GM12878 (cell line): Measurements from ENCODE around the gene FBXL7.

Source experiments
- ATF7 ChIP-seq: fragments of 450-650 bp; IDR thresholded peaks from 2 replicates; pipeline ENCODE4 v1.6.1; 2016; ENCODE audit warnings: low read depth, mild to moderate bottlenecking
- EZH2 ChIP-seq: IDR thresholded peaks from 2 replicates; pipeline ENCODE4 v1.6.1; 2012; ENCODE audit warnings: low read depth, mild to moderate bottlenecking, control low read depth, inconsistent platforms, low read length, borderline replicate concordance; ENCODE audit not compliant: control insufficient read depth
- KLF5 ChIP-seq: fragments of 450-650 bp; IDR thresholded peaks from 2 replicates; pipeline ENCODE4 v1.6.1; 2014; ENCODE audit warnings: mild to moderate bottlenecking; ENCODE audit not compliant: partially characterized antibody
- PAX5 ChIP-seq: IDR thresholded peaks from 2 replicates; pipeline ENCODE4 v1.6.1; 2011; ENCODE audit warnings: low read depth, low read length, borderline replicate concordance
- POLR2A ChIP-seq: IDR thresholded peaks from 2 replicates; pipeline ENCODE4 v1.6.1; 2011; ENCODE audit warnings: low read depth, mild to moderate bottlenecking, low read length
- POLR2AphosphoS5 ChIP-seq: IDR thresholded peaks from 2 replicates; pipeline ENCODE4 v1.6.1; 2011; ENCODE audit warnings: mild to moderate bottlenecking, low read length, inconsistent platforms
- TCF12 ChIP-seq: IDR thresholded peaks from 2 replicates; pipeline ENCODE4 v1.6.1; 2011; ENCODE audit warnings: low read depth, mild to moderate bottlenecking, low read length
- ZNF207 ChIP-seq: fragments of 450-650 bp; IDR thresholded peaks from 2 replicates; pipeline ENCODE4 v1.6.1; 2014; ENCODE audit warnings: antibody characterized with exemption, mild to moderate bottlenecking, borderline replicate concordance
- TF ChIP-seq, protein P1 (sequence below), 3 experiments: IDR thresholded peaks in 2 of 3; conservative IDR thresholded peaks in 1 of 3; 2 replicates each; pipeline ENCODE4 v1.5.1; 2011; ENCODE audit warnings: low read depth in 3 of 3, low read length in 3 of 3, mild to moderate bottlenecking in 3 of 3, control low read depth in 2 of 3, moderate library complexity in 2 of 3, inconsistent platforms in 1 of 3, mixed read lengths in 1 of 3; ENCODE audit not compliant: control insufficient read depth in 2 of 3, insufficient read depth in 1 of 3; ENCODE audit errors: extremely low read depth in 1 of 3

- TF ChIP-seq ZNF207 (no peak), KLF5 (no peak), TCF12 (no peak), PAX5 (no peak), ATF7 (no peak), POLR2A (no peak), EZH2 (no peak), POLR2AphosphoS5 (no peak)
- TF ChIP-seq, protein P1, sequence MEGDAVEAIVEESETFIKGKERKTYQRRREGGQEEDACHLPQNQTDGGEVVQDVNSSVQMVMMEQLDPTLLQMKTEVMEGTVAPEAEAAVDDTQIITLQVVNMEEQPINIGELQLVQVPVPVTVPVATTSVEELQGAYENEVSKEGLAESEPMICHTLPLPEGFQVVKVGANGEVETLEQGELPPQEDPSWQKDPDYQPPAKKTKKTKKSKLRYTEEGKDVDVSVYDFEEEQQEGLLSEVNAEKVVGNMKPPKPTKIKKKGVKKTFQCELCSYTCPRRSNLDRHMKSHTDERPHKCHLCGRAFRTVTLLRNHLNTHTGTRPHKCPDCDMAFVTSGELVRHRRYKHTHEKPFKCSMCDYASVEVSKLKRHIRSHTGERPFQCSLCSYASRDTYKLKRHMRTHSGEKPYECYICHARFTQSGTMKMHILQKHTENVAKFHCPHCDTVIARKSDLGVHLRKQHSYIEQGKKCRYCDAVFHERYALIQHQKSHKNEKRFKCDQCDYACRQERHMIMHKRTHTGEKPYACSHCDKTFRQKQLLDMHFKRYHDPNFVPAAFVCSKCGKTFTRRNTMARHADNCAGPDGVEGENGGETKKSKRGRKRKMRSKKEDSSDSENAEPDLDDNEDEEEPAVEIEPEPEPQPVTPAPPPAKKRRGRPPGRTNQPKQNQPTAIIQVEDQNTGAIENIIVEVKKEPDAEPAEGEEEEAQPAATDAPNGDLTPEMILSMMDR (IDR thresholded peaks at IDR 0.05 in 2 of 3, conservative IDR thresholded peaks at IDR 0.05 in 1 of 3; ENCODE audit: control insufficient read depth in 2 of 3, extremely low read depth in 1 of 3, insufficient read depth in 1 of 3, low read depth in 3 of 3, low read length in 3 of 3) = no peak
These were observed 228.8 kb downstream of the FBXL7 start for GRCh38 chr5:15728811-15729210.
